Heart right ventricle (tissue), 16 donors: ENCODE results near the gene HAUS5. TPM values are rescaled to one million over a fixed set of nuclear protein-coding genes. Genes with fewer than 3 reads are reported as not detected.
A peak's percentile ranks its signal among the peaks of the same experiment; 100 is the strongest.

Experiments
- ATAC-seq, 8 donors: fragments of 200-7000 bp; cut with Tn5 transposase; one replicate each; pipeline ENCODE4 v1.9.1; 2020; ENCODE audit warnings: mild to moderate bottlenecking in 8 of 8, moderate library complexity in 8 of 8, moderate number of reproducible peaks in 1 of 8
- DNase-seq, 2 donors: peaks; one replicate each; pipeline ENCODE4 v3.0.0-alpha.2; 2020
- H3K27ac ChIP-seq, 10 donors: fragments of 200-600 bp; sonication (generic) in 2 of 10; one replicate each; pipeline versions ENCODE4 v1.5.0 to v1.8.0; 2020 to 2022; ENCODE audit warnings: mild to moderate bottlenecking in 3 of 10
- H3K27me3 ChIP-seq, 7 donors: fragments of 200-600 bp; one replicate each; pipeline ENCODE4 v1.8.0; 2021 to 2022; ENCODE audit warnings: mild to moderate bottlenecking in 2 of 7
- H3K36me3 ChIP-seq, 9 donors: fragments of 200-600 bp; sonication (generic) in 1 of 9; one replicate each; pipeline versions ENCODE4 v1.5.0 to v1.8.0; 2020 to 2022; ENCODE audit warnings: mild to moderate bottlenecking in 2 of 9
- H3K4me1 ChIP-seq, 9 donors: fragments of 200-600 bp; sonication (generic) in 1 of 9; one replicate each; pipeline versions ENCODE4 v1.5.0 to v1.8.0; 2020 to 2022; ENCODE audit warnings: mild to moderate bottlenecking in 4 of 9
- H3K4me3 ChIP-seq, 10 donors: fragments of 200-600 bp; sonication (generic) in 2 of 10; one replicate each; pipeline versions ENCODE4 v1.5.0 to v1.8.0; 2020 to 2022; ENCODE audit warnings: mild to moderate bottlenecking in 7 of 10, moderate library complexity in 2 of 10
- H3K9me3 ChIP-seq, 11 donors: fragments of 200-600 bp in 10 of 11; sonication (generic) in 2 of 11; one replicate each; pipeline versions ENCODE4 v1.5.0 to v1.8.0; 2013 to 2022; ENCODE audit warnings: mild to moderate bottlenecking in 2 of 11, control low read depth in 1 of 11, moderate library complexity in 1 of 11
- WGBS, 2 donors: extraction: QIAGEN DNeasy Blood & Tissue Kit; methylation state at CpG; one replicate each; pipeline ENCODE4 v1.1.7; 2013; ENCODE audit warnings: inconsistent platforms in 1 of 2; 5-methylcytosine and 5-hydroxymethylcytosine counted together
- intact Hi-C, 10 donors: fragments of 100-400 bp; cut with DNase I; formaldehyde crosslinking; loops; one replicate each; pipeline versions ENCODE4 v1.11.1 to v1.14.2; 2022
- polyA plus RNA-seq, 2 donors: library from polyadenylated mRNA; stranded (reverse); fragments of 200-250 nt; gene quantifications; one replicate each; pipeline ENCODE4 v1.2.3, GENCODE V29; 2013
- total RNA-seq, 10 donors: library from RNA; stranded (reverse); fragmentation: NEBNext Ultra II Directional in 3 of 10; extraction: Animal tissue kit (Norgen Biotek cat#: 25700) in 3 of 10; gene quantifications; one replicate each; pipeline versions ENCODE4 v1.2.1 to v1.2.4, GENCODE V29; 2021 to 2023
- TF ChIP-seq, protein P1 (sequence below), 9 donors: fragments of 200-600 bp; sonication (generic) in 2 of 9; IDR thresholded peaks; one replicate each; pipeline versions ENCODE4 v1.5.0 to v1.8.0; 2021 to 2022; ENCODE audit warnings: antibody characterized with exemption in 9 of 9, mild to moderate bottlenecking in 5 of 9, moderate library complexity in 1 of 9
- donor health status: Arrhythmogenic right ventricular cardiomyopathy.
- donor health status: ischemic (EF 13 %, LVEDD 7.1; RV severe dilation, severe dysfunction).
- donor health status: healthy with polysubstance abuse.
- donor health status: DM: no; HTN: yes; CAD: no.
- donor health status: DM: no; HTN: no; CAD: no.
- donor health status: ischemic (EF 25% LVEDD 6.9; RV normal size, moderate dysfunction).
- donor health status: ischemic (EF 25% LVEDD 5.7; RV mildly dilated, moderate dysfunction).
- donor health status: healthy.
- donor health status: DM: yes; HTN: yes; CAD: no.
- donor health status: Ischemic cardiomyopathy.
- donor health status: ischemic (EF 35%, LVEDD 5.7; RV mildly dilated, moderate dysfunction).
- donor health status: nonischemic (EF 11% LVEDD 7.7; RV severe dilation, severe dysfunction).
- donor health status: DM: yes; HTN: yes; CAD: no.
- donor health status: PGD.
- donor health status: ischemic (EF 29% LVEDD 5.4; RV normal size, mild dysfunction).
- donor health status: nonischemic (EF 23%, LVEDD 6.1; RV moderate dilation, normal function).

Gene HAUS5
- total and polyA plus RNA-seq, 12 donors, result 3.2 to 14.1 (median 4.8) TPM

DNA sequence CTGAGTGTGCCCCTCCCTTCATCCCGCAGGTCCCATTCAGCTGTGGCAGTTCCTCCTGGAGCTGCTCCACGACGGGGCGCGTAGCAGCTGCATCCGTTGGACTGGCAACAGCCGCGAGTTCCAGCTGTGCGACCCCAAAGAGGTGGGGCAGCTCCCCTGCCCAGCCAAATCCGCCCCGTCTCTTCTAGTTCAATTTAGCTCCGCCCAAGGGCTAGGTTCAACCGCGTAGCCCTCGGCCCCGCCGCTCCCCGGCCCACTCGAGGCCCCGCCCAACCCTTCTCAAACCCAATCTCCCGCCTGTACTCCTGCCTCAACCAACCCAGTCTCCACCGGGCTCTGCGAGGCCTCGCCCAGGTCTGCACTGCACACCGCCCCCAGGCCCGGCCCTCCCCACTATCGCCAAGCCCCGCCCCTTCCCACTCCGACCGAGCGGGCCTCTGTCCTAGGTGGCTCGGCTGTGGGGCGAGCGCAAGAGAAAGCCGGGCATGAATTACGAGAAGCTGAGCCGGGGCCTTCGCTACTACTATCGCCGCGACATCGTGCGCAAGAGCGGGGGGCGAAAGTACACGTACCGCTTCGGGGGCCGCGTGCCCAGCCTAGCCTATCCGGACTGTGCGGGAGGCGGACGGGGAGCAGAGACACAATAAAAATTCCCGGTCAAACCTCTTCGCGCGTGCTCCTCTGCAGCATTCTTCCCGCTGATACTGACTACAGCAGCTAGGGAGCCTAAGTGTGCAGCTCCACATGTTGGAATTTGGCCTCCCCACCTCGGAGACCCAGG is 31.9 kb downstream of the HAUS5 start:
- H3K9me3 ChIP-seq, result no peaks in the 10 kb centered on the region
- peak overlapping the region in 9 of 10 donors; percentile 72 to 92 (median 80) for H3K27ac ChIP-seq
- peak overlapping the region; percentile 30 to 80 (median 62) for H3K4me3 ChIP-seq
- 1% methylated on average over 57 to 60 of the region's 60 CpGs for WGBS, 2 donors
- H3K4me1 ChIP-seq, result peaks cover 9 to 55% (median 33%) of the 10 kb centered on the region in 9 donors
- peak; percentile 83 to 91 (median 89) for ATAC-seq
- H3K27me3 ChIP-seq, result no peaks in the 10 kb centered on the region
- intact Hi-C loops, result loop anchor here in 3 of 10 donors (5.0 to 10.0 kb wide), 2 partner anchors 97 to 100 kb away; partner anchors contain the start of gene TMEM147 (in 3 of the 3)
- DNase-seq, result peak; percentile 94 to 95
- TF ChIP-seq, protein P1, sequence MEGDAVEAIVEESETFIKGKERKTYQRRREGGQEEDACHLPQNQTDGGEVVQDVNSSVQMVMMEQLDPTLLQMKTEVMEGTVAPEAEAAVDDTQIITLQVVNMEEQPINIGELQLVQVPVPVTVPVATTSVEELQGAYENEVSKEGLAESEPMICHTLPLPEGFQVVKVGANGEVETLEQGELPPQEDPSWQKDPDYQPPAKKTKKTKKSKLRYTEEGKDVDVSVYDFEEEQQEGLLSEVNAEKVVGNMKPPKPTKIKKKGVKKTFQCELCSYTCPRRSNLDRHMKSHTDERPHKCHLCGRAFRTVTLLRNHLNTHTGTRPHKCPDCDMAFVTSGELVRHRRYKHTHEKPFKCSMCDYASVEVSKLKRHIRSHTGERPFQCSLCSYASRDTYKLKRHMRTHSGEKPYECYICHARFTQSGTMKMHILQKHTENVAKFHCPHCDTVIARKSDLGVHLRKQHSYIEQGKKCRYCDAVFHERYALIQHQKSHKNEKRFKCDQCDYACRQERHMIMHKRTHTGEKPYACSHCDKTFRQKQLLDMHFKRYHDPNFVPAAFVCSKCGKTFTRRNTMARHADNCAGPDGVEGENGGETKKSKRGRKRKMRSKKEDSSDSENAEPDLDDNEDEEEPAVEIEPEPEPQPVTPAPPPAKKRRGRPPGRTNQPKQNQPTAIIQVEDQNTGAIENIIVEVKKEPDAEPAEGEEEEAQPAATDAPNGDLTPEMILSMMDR (IDR thresholded peaks at IDR 0.05), result peak in 2 of 9 donors; percentile 4 to 9
- peaks cover 0 to 1% (median 0%) of the 10 kb centered on the region in 9 donors for H3K36me3 ChIP-seq

- intact Hi-C loops, result loop anchor here in 3 of 10 donors (5.0 to 10.0 kb wide), 2 partner anchors 98 to 100 kb away; partner anchors contain the start of gene TMEM147 (in 3 of the 3)
- DNase-seq (peak; percentile 88 to 90), ATAC-seq (peak; percentile 18 to 56 (median 44))
- Histone ChIP-seq H3K4me3 (peak overlapping the region in 9 of 10 donors; percentile 53 to 80 (median 62)), H3K27ac (peak overlapping the region in 9 of 10 donors; percentile 72 to 92 (median 80)), H3K9me3 (no peaks in the 10 kb centered on the region), H3K27me3 (no peaks in the 10 kb centered on the region), H3K4me1 (peaks cover 9 to 63% (median 39%) of the 10 kb centered on the region in 9 donors), H3K36me3 (peaks cover 0 to 8% (median 4%) of the 10 kb centered on the region in 9 donors)
- TF ChIP-seq, protein P1 (IDR thresholded peaks at IDR 0.05), result no peak
- 17 to 19% methylated on average over 20 of the region's 20 CpGs for WGBS, 2 donors
Measured at GRCh38 chr19:35644987-35645679, 32.6 kb downstream of the HAUS5 start.

DNA sequence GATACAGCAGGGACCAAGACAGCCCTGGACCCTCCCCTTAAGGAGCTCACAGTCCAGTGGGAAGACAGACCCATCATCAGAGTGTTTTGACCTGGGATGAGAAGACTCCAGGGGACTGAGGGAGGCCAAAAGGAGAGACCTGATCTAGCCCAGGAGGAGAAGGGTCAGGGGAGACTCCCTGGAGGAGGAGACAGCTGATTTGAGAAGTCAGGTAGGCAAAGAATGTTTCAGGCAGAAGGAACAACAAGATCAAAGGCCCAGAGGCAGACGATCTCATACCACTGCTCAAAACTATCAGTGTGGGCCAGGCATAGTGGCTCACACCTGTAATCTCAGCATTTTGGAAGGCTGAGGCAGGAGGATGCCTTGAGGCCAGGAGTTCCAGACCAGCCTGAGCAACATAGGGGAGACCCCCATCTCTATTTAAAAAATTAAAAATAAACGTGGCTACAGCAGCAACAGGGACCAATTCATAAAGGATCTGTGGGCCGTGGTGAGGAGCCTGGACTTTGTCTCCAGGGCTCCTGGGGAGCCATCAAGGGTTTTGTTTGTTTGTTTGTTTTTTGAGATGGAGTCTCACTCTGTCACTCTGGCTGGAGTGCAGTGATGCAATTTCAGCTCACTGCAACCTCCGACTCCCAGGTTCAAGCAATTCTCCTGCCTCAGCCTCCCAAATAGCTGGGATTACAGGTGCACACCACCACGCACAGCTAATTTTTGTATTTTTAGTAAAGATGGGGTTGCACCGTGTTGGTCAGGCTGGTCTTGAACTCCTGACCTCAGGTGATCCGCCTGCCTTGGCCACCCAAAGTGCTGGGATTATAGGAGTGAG is 33.4 kb downstream of the HAUS5 start:
- ATAC-seq, result no peak
- peaks cover 10 to 70% (median 43%) of the 10 kb centered on the region in 9 donors for H3K4me1 ChIP-seq
- H3K27ac ChIP-seq, result peak overlapping the region in 3 of 10 donors; percentile 77 to 87 (median 85)
- DNase-seq, result no peak
- TF ChIP-seq, protein P1 (IDR thresholded peaks at IDR 0.05), result no peak
- H3K27me3 ChIP-seq, result no peaks in the 10 kb centered on the region
- intact Hi-C loops, result loop anchor here in 1 of 10 donors (10.0 kb wide), 1 partner anchor 101 kb away; the partner anchor contains the start of gene TMEM147
- WGBS, 2 donors, result 75 to 76% methylated on average over 7 of the region's 7 CpGs
- no peaks in the 10 kb centered on the region for H3K9me3 ChIP-seq
- H3K36me3 ChIP-seq, result peaks cover 0 to 16% (median 7%) of the 10 kb centered on the region in 9 donors
- no peak overlapping the region for H3K4me3 ChIP-seq
